Osteoblast (primary cell): Measurements from ENCODE around the gene ASB18. TPM values are rescaled to one million over a fixed set of nuclear protein-coding genes. Genes with fewer than 3 reads are reported as not detected.

Experiments used
- DNase-seq: peaks from one replicate; pipeline ENCODE4 v3.0.0; 2011; ENCODE audit warnings: low spot score, mixed read lengths; ENCODE audit not compliant: insufficient read length; ENCODE audit errors: missing footprints
- H2AFZ ChIP-seq: 2 replicates; pipeline ENCODE4 v1.6.0; 2011; ENCODE audit warnings: mild to moderate bottlenecking, low read length
- H3K27ac ChIP-seq: 2 replicates; pipeline ENCODE4 v1.5.1; 2011; ENCODE audit warnings: mild to moderate bottlenecking, low read depth, low read length, moderate library complexity
- H3K27me3 ChIP-seq: 2 replicates; pipeline ENCODE4 v1.6.0; 2012; ENCODE audit warnings: mild to moderate bottlenecking, control low read depth, inconsistent platforms, low read length, moderate library complexity; ENCODE audit not compliant: insufficient read depth
- H3K36me3 ChIP-seq: 2 replicates; pipeline ENCODE4 v1.5.1; 2011; ENCODE audit warnings: mild to moderate bottlenecking, low read length, control low read depth, moderate library complexity; ENCODE audit not compliant: insufficient read depth
- H3K4me1 ChIP-seq: 2 replicates; pipeline ENCODE4 v1.5.1; 2011; ENCODE audit warnings: mild to moderate bottlenecking, low read length, control low read depth, moderate library complexity; ENCODE audit not compliant: insufficient read depth
- H3K4me2 ChIP-seq: 2 replicates; pipeline ENCODE4 v1.6.0; 2011; ENCODE audit warnings: mild to moderate bottlenecking, low read length; ENCODE audit not compliant: insufficient read depth
- H3K4me3 ChIP-seq: fragments of 200-600 bp; sonication (generic); 3 replicates; pipeline ENCODE4 v1.5.1; 2012; ENCODE audit warnings: mild to moderate bottlenecking, low read length, inconsistent platforms; ENCODE audit not compliant: insufficient read depth
- H3K79me2 ChIP-seq: 2 replicates; pipeline ENCODE4 v1.6.0; 2012; ENCODE audit warnings: mild to moderate bottlenecking, low read length, control low read depth, inconsistent platforms; ENCODE audit not compliant: insufficient read depth
- H3K9me3 ChIP-seq: 2 replicates; pipeline ENCODE4 v1.5.1; 2011; ENCODE audit warnings: low read depth, low read length, control low read depth
- H4K20me1 ChIP-seq: 2 replicates; pipeline ENCODE4 v1.6.0; 2012; ENCODE audit warnings: mild to moderate bottlenecking, low read length, control low read depth; ENCODE audit not compliant: insufficient read depth
- total RNA-seq: library from RNA; depleted of rRNA; stranded (reverse); fragments of >200 nt; gene quantifications from 2 replicates; pipeline ENCODE4 v1.2.3, GENCODE V29; 2012
- TF ChIP-seq, protein P1 (sequence below): IDR thresholded peaks from 2 replicates; pipeline ENCODE4 v1.5.1; 2011; ENCODE audit warnings: mild to moderate bottlenecking, low read depth, low read length, moderate library complexity; ENCODE audit errors: extremely low read depth

The ASB18 gene
- total RNA-seq, 1 donor: not detected

DNA sequence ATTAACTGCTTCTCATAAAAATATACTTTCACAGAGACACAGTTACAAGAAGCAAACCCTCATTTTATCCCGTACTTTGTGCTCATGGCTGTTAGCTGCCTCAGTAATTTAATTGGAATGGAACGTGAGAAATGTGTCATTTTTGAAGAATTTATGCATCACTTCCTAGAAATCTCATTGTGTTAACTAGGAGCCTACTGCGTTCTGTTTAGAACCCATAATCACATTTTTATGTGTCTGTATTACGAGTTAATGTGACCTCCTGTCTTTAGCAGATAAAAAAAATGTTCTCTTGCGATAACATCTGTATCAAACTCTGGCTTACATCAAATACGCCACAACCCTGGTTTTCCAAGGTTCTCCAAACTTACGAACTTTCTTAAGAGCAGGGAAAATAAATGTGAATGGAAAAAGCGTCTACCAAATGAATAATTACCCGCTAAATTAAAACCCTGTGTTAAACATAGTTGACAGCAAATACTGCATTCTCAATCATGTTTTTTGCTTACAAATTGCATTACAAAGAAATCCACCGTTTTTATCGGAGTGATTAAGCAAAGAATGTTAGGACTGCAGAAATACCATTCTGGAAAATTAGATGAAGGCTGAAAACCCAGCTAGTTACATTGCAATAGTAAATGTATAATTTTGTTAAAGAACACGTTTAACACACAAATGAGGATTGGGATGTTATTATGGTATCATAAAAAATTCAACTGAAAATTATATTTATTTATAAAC, 84.0 kb downstream of the ASB18 start:
- Histone ChIP-seq H3K27ac (no peak overlapping the region), H3K9me3 (no peaks in the 10 kb centered on the region), H2AFZ (no peak overlapping the region), H4K20me1 (no peaks in the 10 kb centered on the region), H3K4me2 (peak overlapping the region; percentile 85), H3K36me3 (no peaks in the 10 kb centered on the region), H3K27me3 (peaks cover 6% of the 10 kb centered on the region), H3K4me1 (peaks cover 17% of the 10 kb centered on the region), H3K4me3 (peak overlapping the region; percentile 59), H3K79me2 (no peaks in the 10 kb centered on the region)
- peak; percentile 58 for DNase-seq
- TF ChIP-seq, protein P1, sequence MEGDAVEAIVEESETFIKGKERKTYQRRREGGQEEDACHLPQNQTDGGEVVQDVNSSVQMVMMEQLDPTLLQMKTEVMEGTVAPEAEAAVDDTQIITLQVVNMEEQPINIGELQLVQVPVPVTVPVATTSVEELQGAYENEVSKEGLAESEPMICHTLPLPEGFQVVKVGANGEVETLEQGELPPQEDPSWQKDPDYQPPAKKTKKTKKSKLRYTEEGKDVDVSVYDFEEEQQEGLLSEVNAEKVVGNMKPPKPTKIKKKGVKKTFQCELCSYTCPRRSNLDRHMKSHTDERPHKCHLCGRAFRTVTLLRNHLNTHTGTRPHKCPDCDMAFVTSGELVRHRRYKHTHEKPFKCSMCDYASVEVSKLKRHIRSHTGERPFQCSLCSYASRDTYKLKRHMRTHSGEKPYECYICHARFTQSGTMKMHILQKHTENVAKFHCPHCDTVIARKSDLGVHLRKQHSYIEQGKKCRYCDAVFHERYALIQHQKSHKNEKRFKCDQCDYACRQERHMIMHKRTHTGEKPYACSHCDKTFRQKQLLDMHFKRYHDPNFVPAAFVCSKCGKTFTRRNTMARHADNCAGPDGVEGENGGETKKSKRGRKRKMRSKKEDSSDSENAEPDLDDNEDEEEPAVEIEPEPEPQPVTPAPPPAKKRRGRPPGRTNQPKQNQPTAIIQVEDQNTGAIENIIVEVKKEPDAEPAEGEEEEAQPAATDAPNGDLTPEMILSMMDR: no peak

DNA sequence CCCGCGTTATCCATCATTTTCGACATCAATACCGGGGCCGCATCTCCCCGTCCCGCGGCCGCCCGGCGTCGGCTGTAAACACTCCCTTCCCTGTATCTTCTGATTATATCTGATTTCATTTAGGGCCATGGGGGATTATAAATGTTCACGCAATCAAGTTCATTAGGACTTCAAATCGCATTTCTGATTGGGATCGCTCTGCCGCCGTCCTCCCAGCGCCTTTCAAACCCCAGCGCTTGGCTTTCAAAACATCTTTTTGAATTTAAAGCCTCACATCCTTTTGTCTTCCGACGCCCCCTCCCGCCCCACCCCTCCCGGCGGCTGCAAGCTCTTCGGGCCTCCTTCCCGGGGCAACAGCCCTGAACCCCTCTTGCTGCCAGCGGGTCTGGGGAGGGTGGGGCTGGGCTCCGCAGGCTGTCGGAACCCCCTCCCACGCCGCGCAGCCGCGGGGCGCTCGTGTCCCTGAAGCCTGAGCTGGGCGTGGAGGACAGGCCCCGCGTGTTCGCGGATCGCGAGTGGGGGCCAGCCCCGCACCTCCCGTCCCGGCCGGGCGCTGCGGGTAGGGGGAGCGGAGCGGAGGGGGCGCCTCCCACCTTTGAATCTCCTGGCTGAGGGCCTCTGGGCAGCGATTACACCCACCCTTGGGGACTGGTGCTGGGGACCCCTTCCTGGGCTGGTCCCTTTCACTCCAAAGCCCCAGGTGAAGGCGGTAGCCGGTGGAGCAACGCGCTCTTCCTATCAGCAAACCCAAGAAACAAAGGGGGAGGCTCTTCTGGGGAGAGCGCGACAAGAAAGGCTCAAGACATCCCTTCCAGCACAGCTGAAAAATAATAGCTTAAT, 84.8 kb downstream of the ASB18 start:
- peak; percentile 85 for DNase-seq
- H3K27me3 ChIP-seq: peaks cover 13% of the 10 kb centered on the region
- no peaks in the 10 kb centered on the region for H4K20me1 ChIP-seq
- peak overlapping the region; percentile 59 for H3K4me3 ChIP-seq
- peak overlapping the region; percentile 85 for H3K4me2 ChIP-seq
- TF ChIP-seq, protein P1: no peak
- H2AFZ ChIP-seq: peak overlapping the region; percentile 69
- H3K27ac ChIP-seq: no peak overlapping the region
- peaks cover 17% of the 10 kb centered on the region for H3K4me1 ChIP-seq
- no peaks in the 10 kb centered on the region for H3K79me2 ChIP-seq
- no peaks in the 10 kb centered on the region for H3K36me3 ChIP-seq
- no peaks in the 10 kb centered on the region for H3K9me3 ChIP-seq

DNA sequence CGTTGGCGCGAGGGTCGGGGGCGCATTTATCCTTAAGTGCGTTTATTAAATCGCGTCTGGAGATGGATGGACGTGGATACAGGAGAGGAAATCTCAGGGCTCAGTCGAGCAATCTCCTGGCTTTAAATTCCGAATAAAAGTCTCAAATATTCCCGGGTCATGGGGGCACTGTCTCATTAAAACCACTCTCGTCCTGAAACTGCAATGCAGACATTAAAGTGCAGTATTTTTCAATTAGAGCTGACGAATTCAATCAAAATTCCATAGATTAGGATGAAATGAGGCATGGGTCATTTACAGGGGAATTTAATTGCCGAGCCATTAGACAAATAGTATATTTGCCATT, 85.3 kb downstream of the ASB18 start:
- DNase-seq: peak; percentile 48
- peak overlapping the region; percentile 69 for H2AFZ ChIP-seq
- no peak overlapping the region for H3K27ac ChIP-seq

More for the DNA sequence above, 85.3 kb downstream of the ASB18 start:
- no peaks in the 10 kb centered on the region for H4K20me1 ChIP-seq
- TF ChIP-seq, protein P1: no peak
- no peaks in the 10 kb centered on the region for H3K79me2 ChIP-seq
- H3K27me3 ChIP-seq: peaks cover 19% of the 10 kb centered on the region
- peaks cover 17% of the 10 kb centered on the region for H3K4me1 ChIP-seq
- H3K4me3 ChIP-seq: peak overlapping the region; percentile 59
- H3K9me3 ChIP-seq: no peaks in the 10 kb centered on the region
- peak overlapping the region; percentile 85 for H3K4me2 ChIP-seq
- no peaks in the 10 kb centered on the region for H3K36me3 ChIP-seq
